SK-N-SH treated with all-trans-retinoic acid at 6 μM for 48 hours (cell line): Measurements from ENCODE around the gene LMF1.

Source experiments
- ARNTL ChIP-seq: fragments of 450-650 bp; formaldehyde crosslinking; IDR thresholded peaks from 2 replicates; pipeline ENCODE4 v1.5.0; 2020; ENCODE audit warnings: low read depth, mild to moderate bottlenecking, moderate library complexity, borderline replicate concordance
- ESRRG ChIP-seq: fragments of 250-450 bp; sonication (Bioruptor Pico); IDR thresholded peaks from 2 replicates; pipeline ENCODE4 v1.6.1; 2021; ENCODE audit warnings: mild to moderate bottlenecking
- ISL1 ChIP-seq: fragments of 250-450 bp; sonication (Bioruptor Pico); IDR thresholded peaks from 2 replicates; pipeline ENCODE4 v2.1.2; 2022; ENCODE audit warnings: mild to moderate bottlenecking, moderate library complexity
- TOX ChIP-seq: fragments of 250-450 bp; sonication (Bioruptor Pico); IDR thresholded peaks from 2 replicates; pipeline ENCODE4 v1.8.0; 2021; ENCODE audit warnings: mild to moderate bottlenecking, moderate library complexity, borderline replicate concordance
- TSHZ2 ChIP-seq: fragments of 250-450 bp; sonication (Bioruptor Pico); IDR thresholded peaks from 2 replicates; pipeline ENCODE4 v1.5.0; 2020; ENCODE audit warnings: mild to moderate bottlenecking, moderate library complexity
- ZC3H10 ChIP-seq: fragments of 250-450 bp; sonication (Bioruptor Pico); IDR thresholded peaks from 2 replicates; pipeline ENCODE4 v1.5.1; 2021; ENCODE audit warnings: mild to moderate bottlenecking, moderate library complexity
- ZFP30 ChIP-seq: fragments of 450-650 bp; formaldehyde crosslinking; IDR thresholded peaks from 2 replicates; pipeline ENCODE4 v1.5.0; 2022; ENCODE audit warnings: mild to moderate bottlenecking, moderate library complexity
- ZNF565 ChIP-seq: fragments of 450-650 bp; formaldehyde crosslinking; conservative IDR thresholded peaks from 2 replicates; pipeline ENCODE4 v1.5.0; 2020; ENCODE audit warnings: low read depth, mild to moderate bottlenecking, moderate library complexity
- TF ChIP-seq, protein P1 (sequence below): fragments of 250-450 bp; sonication (Bioruptor Pico); IDR thresholded peaks from 2 replicates; pipeline ENCODE4 v1.8.0; 2021; ENCODE audit warnings: low read depth, mild to moderate bottlenecking, moderate library complexity, borderline replicate concordance
- TF ChIP-seq, protein P2 (sequence below): fragments of 250-450 bp; sonication (Bioruptor Pico); IDR thresholded peaks from 2 replicates; pipeline ENCODE4 v1.5.1; 2020; ENCODE audit warnings: low read depth, mild to moderate bottlenecking, moderate library complexity

DNA sequence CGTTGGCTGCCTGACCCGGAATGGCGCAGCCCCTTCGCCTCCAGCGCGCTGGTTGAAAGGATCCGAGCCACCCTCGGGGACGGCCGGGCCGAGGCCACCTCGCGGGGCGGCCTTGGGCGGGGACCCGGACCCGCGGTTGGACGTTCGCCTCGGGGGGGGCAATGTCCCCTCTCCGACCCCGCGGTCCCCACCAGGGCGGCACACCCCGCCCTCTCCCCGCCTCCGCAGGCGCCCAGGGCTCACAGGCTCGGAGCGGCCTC is 9.7 kb upstream of the LMF1 start:
- TF ChIP-seq ZFP30 (CRISPR knock-in tag) (no peak), TSHZ2 (no peak), TOX (no peak), ARNTL (no peak), ISL1 (CRISPR knock-in tag) (no peak), ZNF565 (no peak), ZC3H10 (CRISPR knock-in tag) (no peak), ESRRG (CRISPR knock-in tag) (no peak)
- TF ChIP-seq, protein P1, sequence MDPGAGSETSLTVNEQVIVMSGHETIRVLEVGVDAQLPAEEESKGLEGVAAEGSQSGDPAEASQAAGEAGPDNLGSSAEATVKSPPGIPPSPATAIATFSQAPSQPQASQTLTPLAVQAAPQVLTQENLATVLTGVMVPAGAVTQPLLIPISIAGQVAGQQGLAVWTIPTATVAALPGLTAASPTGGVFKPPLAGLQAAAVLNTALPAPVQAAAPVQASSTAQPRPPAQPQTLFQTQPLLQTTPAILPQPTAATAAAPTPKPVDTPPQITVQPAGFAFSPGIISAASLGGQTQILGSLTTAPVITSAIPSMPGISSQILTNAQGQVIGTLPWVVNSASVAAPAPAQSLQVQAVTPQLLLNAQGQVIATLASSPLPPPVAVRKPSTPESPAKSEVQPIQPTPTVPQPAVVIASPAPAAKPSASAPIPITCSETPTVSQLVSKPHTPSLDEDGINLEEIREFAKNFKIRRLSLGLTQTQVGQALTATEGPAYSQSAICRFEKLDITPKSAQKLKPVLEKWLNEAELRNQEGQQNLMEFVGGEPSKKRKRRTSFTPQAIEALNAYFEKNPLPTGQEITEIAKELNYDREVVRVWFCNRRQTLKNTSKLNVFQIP (CRISPR knock-in tag) = no peak
- TF ChIP-seq, protein P2, sequence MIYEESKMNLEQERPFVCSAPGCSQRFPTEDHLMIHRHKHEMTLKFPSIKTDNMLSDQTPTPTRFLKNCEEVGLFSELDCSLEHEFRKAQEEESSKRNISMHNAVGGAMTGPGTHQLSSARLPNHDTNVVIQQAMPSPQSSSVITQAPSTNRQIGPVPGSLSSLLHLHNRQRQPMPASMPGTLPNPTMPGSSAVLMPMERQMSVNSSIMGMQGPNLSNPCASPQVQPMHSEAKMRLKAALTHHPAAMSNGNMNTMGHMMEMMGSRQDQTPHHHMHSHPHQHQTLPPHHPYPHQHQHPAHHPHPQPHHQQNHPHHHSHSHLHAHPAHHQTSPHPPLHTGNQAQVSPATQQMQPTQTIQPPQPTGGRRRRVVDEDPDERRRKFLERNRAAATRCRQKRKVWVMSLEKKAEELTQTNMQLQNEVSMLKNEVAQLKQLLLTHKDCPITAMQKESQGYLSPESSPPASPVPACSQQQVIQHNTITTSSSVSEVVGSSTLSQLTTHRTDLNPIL (CRISPR knock-in tag) = no peak
